ENCODE data around the gene ACADL. TPM values are rescaled to one million over a fixed set of nuclear protein-coding genes. Genes with fewer than 3 reads are reported as not detected.

Gene ACADL
- total and polyA plus RNA-seq, 4 donors, result 1.9 to 22.3 (median 15.2) TPM

DNA sequence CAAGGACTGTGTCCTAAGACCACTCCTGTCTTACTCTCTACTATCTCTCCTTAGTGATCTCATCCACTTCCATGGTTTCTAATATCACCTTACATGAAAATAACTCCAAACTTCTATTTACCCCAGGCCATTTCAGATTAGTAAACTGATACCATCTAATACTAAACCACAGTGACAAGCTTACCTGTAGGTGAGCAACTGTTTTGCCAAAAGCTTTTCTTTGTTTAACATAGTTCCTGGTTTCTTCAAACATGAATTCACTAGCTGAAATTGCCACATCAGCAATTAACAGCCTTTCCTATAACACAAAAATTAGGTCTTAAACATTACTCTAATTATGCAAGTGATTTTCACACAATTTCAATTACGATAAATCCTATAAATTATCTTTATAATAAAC, 22.1 kb downstream of the ACADL start:
- Histone ChIP-seq H3K4me1 (ENCODE audit: control insufficient read depth in 4 of 4, insufficient read depth in 4 of 4, low read length in 3 of 4) (peaks cover 0 to 2% (median 0%) of the 10 kb centered on the region in 4 donors), H3K27me3 (ENCODE audit: control insufficient read depth in 4 of 4, insufficient read depth in 4 of 4, low read length in 3 of 4) (no peaks in the 10 kb centered on the region), H3K9ac (ENCODE audit: low read depth in 1 of 2, low read length in 2 of 2) (no peak overlapping the region), H3K36me3 (ENCODE audit: control insufficient read depth in 4 of 4, insufficient read depth in 3 of 4, low read depth in 1 of 4, low read length in 3 of 4) (peaks cover 0 to 19% (median 1%) of the 10 kb centered on the region in 4 donors), H3K9me3 (ENCODE audit: control insufficient read depth in 4 of 4, low read length in 3 of 4) (no peaks in the 10 kb centered on the region), H3K27ac (ENCODE audit: low read depth in 1 of 2, low read length in 2 of 2) (no peak overlapping the region), H3K4me3 (ENCODE audit: low read depth in 1 of 3, low read length in 3 of 3) (no peak overlapping the region)
- no peak for DNase-seq (ENCODE audit: low spot score)
- 88% methylated on average over 1 of the region's 1 CpG for WGBS
- TF ChIP-seq TAF1 (conservative IDR thresholded peaks at IDR 0.05) (no peak), SP1 (IDR thresholded peaks at IDR 0.05) (no peak), JUND (IDR thresholded peaks at IDR 0.05) (no peak), RXRA (IDR thresholded peaks at IDR 0.05) (no peak), HNF4G (IDR thresholded peaks at IDR 0.05) (no peak), NR2F2 (IDR thresholded peaks at IDR 0.05) (no peak), FOXA1 (IDR thresholded peaks at IDR 0.05) (no peak), HNF4A (conservative IDR thresholded peaks at IDR 0.05) (no peak), EGR1 (IDR thresholded peaks at IDR 0.05; ENCODE audit: low read depth in 2 of 2) (no peak), RAD21 (IDR thresholded peaks at IDR 0.05) (no peak), FOXA2 (IDR thresholded peaks at IDR 0.05) (no peak), YY1 (IDR thresholded peaks at IDR 0.05) (no peak), GABPA (IDR thresholded peaks at IDR 0.05 in 1 of 2, conservative IDR thresholded peaks at IDR 0.05 in 1 of 2) (no peak)
- TF ChIP-seq, protein P1, sequence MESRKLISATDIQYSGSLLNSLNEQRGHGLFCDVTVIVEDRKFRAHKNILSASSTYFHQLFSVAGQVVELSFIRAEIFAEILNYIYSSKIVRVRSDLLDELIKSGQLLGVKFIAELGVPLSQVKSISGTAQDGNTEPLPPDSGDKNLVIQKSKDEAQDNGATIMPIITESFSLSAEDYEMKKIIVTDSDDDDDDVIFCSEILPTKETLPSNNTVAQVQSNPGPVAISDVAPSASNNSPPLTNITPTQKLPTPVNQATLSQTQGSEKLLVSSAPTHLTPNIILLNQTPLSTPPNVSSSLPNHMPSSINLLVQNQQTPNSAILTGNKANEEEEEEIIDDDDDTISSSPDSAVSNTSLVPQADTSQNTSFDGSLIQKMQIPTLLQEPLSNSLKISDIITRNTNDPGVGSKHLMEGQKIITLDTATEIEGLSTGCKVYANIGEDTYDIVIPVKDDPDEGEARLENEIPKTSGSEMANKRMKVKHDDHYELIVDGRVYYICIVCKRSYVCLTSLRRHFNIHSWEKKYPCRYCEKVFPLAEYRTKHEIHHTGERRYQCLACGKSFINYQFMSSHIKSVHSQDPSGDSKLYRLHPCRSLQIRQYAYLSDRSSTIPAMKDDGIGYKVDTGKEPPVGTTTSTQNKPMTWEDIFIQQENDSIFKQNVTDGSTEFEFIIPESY (IDR thresholded peaks at IDR 0.05), result no peak
- TF ChIP-seq, protein P2, sequence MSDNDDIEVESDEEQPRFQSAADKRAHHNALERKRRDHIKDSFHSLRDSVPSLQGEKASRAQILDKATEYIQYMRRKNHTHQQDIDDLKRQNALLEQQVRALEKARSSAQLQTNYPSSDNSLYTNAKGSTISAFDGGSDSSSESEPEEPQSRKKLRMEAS (IDR thresholded peaks at IDR 0.05), result no peak
- TF ChIP-seq, protein P3, sequence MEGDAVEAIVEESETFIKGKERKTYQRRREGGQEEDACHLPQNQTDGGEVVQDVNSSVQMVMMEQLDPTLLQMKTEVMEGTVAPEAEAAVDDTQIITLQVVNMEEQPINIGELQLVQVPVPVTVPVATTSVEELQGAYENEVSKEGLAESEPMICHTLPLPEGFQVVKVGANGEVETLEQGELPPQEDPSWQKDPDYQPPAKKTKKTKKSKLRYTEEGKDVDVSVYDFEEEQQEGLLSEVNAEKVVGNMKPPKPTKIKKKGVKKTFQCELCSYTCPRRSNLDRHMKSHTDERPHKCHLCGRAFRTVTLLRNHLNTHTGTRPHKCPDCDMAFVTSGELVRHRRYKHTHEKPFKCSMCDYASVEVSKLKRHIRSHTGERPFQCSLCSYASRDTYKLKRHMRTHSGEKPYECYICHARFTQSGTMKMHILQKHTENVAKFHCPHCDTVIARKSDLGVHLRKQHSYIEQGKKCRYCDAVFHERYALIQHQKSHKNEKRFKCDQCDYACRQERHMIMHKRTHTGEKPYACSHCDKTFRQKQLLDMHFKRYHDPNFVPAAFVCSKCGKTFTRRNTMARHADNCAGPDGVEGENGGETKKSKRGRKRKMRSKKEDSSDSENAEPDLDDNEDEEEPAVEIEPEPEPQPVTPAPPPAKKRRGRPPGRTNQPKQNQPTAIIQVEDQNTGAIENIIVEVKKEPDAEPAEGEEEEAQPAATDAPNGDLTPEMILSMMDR (IDR thresholded peaks at IDR 0.05; ENCODE audit: low read depth, low read length, missing input control), result no peak
- TF ChIP-seq, protein P4, sequence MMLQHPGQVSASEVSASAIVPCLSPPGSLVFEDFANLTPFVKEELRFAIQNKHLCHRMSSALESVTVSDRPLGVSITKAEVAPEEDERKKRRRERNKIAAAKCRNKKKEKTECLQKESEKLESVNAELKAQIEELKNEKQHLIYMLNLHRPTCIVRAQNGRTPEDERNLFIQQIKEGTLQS (IDR thresholded peaks at IDR 0.05), result no peak
- TF ChIP-seq, protein P5, sequence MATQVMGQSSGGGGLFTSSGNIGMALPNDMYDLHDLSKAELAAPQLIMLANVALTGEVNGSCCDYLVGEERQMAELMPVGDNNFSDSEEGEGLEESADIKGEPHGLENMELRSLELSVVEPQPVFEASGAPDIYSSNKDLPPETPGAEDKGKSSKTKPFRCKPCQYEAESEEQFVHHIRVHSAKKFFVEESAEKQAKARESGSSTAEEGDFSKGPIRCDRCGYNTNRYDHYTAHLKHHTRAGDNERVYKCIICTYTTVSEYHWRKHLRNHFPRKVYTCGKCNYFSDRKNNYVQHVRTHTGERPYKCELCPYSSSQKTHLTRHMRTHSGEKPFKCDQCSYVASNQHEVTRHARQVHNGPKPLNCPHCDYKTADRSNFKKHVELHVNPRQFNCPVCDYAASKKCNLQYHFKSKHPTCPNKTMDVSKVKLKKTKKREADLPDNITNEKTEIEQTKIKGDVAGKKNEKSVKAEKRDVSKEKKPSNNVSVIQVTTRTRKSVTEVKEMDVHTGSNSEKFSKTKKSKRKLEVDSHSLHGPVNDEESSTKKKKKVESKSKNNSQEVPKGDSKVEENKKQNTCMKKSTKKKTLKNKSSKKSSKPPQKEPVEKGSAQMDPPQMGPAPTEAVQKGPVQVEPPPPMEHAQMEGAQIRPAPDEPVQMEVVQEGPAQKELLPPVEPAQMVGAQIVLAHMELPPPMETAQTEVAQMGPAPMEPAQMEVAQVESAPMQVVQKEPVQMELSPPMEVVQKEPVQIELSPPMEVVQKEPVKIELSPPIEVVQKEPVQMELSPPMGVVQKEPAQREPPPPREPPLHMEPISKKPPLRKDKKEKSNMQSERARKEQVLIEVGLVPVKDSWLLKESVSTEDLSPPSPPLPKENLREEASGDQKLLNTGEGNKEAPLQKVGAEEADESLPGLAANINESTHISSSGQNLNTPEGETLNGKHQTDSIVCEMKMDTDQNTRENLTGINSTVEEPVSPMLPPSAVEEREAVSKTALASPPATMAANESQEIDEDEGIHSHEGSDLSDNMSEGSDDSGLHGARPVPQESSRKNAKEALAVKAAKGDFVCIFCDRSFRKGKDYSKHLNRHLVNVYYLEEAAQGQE (IDR thresholded peaks at IDR 0.05), result no peak
